Stomach (tissue), 4 donors: Measurements from ENCODE around the gene DNAJC8.

Experiments used
- CTCF ChIP-seq, 7 experiments: fragments of 450-650 bp in 4 of 7; fragments of 200-600 bp in 3 of 7; sonication (generic) in 3 of 7; IDR thresholded peaks; one replicate each; pipeline ENCODE4 v1.5.1; 2016 to 2019; ENCODE audit warnings: antibody characterized with exemption in 7 of 7, control low read depth in 2 of 7, mild to moderate bottlenecking in 1 of 7
- POLR2A ChIP-seq, 4 donors: fragments of 450-650 bp; IDR thresholded peaks; one replicate each; pipeline ENCODE4 v1.6.1; 2016; ENCODE audit warnings: antibody characterized with exemption in 4 of 4, control low read depth in 2 of 4, mild to moderate bottlenecking in 1 of 4, moderate library complexity in 1 of 4
- POLR2AphosphoS5 ChIP-seq, 3 donors: sonication (generic); formaldehyde crosslinking; IDR thresholded peaks; one replicate each; pipeline ENCODE4 v1.6.1; 2016; ENCODE audit warnings: antibody characterized with exemption in 3 of 3

GRCh38 chr1:28257736-28258135, 24.9 kb upstream of the DNAJC8 start:
- TF ChIP-seq POLR2A (IDR thresholded peaks at IDR 0.05) (no peak), CTCF (IDR thresholded peaks at IDR 0.05) (no peak), POLR2AphosphoS5 (IDR thresholded peaks at IDR 0.05) (no peak)
